Adrenal gland (tissue), 12 donors: ENCODE data around the gene PPP3CA. TPM values are rescaled to one million over a fixed set of nuclear protein-coding genes. Genes with fewer than 3 reads are reported as not detected.

Source experiments
- DNase-seq, 7 donors: peaks; one replicate each; pipeline ENCODE4 v3.0.0-alpha.2; 2019 to 2020
- H3K27ac ChIP-seq, 5 donors: fragments of 200-600 bp; sonication (generic) in 4 of 5; 1 replicate in 3 of 5; 2 replicates in 2 of 5; pipeline versions ENCODE4 v1.5.1 to v1.8.0; 2016 to 2020; ENCODE audit warnings: mild to moderate bottlenecking in 1 of 5
- H3K27me3 ChIP-seq: fragments of 200-600 bp; 2 replicates; pipeline ENCODE4 v1.8.0; 2021
- H3K36me3 ChIP-seq, 2 donors: fragments of 200-600 bp; replicated peaks in 1 of 2; 1 replicate in 1 of 2; 2 replicates in 1 of 2; pipeline versions ENCODE4 v1.5.1 to v1.8.0; 2018 to 2022
- H3K4me1 ChIP-seq, 2 donors: fragments of 200-600 bp; replicated peaks in 1 of 2; 1 replicate in 1 of 2; 2 replicates in 1 of 2; pipeline versions ENCODE4 v1.5.1 to v1.8.0; 2018 to 2021
- H3K4me3 ChIP-seq, 4 donors: fragments of 200-600 bp; sonication (generic) in 3 of 4; one replicate each; pipeline ENCODE4 v1.5.1; 2016 to 2018
- H3K9me3 ChIP-seq, 3 donors: fragments of 200-600 bp; sonication (generic) in 1 of 3; replicated peaks in 1 of 3; 1 replicate in 2 of 3; 2 replicates in 1 of 3; pipeline versions ENCODE4 v1.5.1 to v1.8.0; 2016 to 2021
- POLR2A ChIP-seq, 2 donors: fragments of 450-650 bp; IDR thresholded peaks; one replicate each; pipeline ENCODE4 v1.6.1; 2017; ENCODE audit warnings: antibody characterized with exemption in 2 of 2, mild to moderate bottlenecking in 2 of 2, moderate library complexity in 1 of 2
- WGBS, 4 donors: extraction: QIAGEN DNeasy Blood & Tissue Kit in 2 of 4; methylation state at CpG; one replicate each; pipeline versions ENCODE4 v1.1.5 to v1.1.7; 2013 to 2017; 5-methylcytosine and 5-hydroxymethylcytosine counted together
- intact Hi-C, 2 donors: fragments of 100-400 bp; cut with DNase I; formaldehyde crosslinking; loops; one replicate each; pipeline versions ENCODE4 v1.14.1 to v1.15.0; 2022 to 2023
- polyA plus RNA-seq, 3 donors: library from polyadenylated mRNA; stranded (reverse); fragments of 200-250 nt in 2 of 3; fragments of 350-450 nt in 1 of 3; fragmentation: Illumina TruSeq in 1 of 3; extraction: RNeasy Lipid Tissue Mini Kit (QIAGEN cat#74804) in 1 of 3; gene quantifications; one replicate each; pipeline ENCODE4 v1.2.3, GENCODE V29; 2013 to 2014
- total RNA-seq, 9 donors: library from RNA; depleted of rRNA in 4 of 9; stranded (reverse); fragments of >200 nt in 4 of 9; fragments of 120-200 nt in 1 of 9; fragmentation: NEBNext Ultra II Directional in 1 of 9; extraction: Animal tissue kit (Norgen Biotek cat#: 25700) in 1 of 9; gene quantifications; one replicate each; pipeline versions ENCODE4 v1.1.0 to v1.2.4, GENCODE V29; 2013 to 2023
- TF ChIP-seq, protein P1 (sequence below), 6 experiments: fragments of 450-650 bp in 4 of 6; fragments of 200-600 bp in 2 of 6; sonication (generic) in 1 of 6; IDR thresholded peaks; 1 replicate in 5 of 6; 2 replicates in 1 of 6; pipeline versions ENCODE4 v1.5.1 to v1.8.0; 2016 to 2021; ENCODE audit warnings: antibody characterized with exemption in 6 of 6, mild to moderate bottlenecking in 2 of 6, moderate library complexity in 1 of 6
- donor health status: healthy with polysubstance abuse.
- donor health status: Bipolar disorder and iron deficiency.
- donor health status: DM: yes; HTN: yes; CAD: no.
- donor health status: DM: no; HTN: no; CAD: no.
- donor health status: DM: no; HTN: no; CAD: no.
- donor health status: DM: yes; HTN: yes; CAD: no.

The PPP3CA gene
- total and polyA plus RNA-seq, 12 donors, result 13.8 to 138 (median 43.8) TPM

- intact Hi-C loops, result no loop called here
- DNase-seq, result no peak
- no peaks in the 10 kb centered on the region for H3K9me3 ChIP-seq
- H3K4me3 ChIP-seq, result no peak overlapping the region
- no peaks in the 10 kb centered on the region for H3K27me3 ChIP-seq
- H3K4me1 ChIP-seq, result no peaks in the 10 kb centered on the region
- TF ChIP-seq, protein P1, sequence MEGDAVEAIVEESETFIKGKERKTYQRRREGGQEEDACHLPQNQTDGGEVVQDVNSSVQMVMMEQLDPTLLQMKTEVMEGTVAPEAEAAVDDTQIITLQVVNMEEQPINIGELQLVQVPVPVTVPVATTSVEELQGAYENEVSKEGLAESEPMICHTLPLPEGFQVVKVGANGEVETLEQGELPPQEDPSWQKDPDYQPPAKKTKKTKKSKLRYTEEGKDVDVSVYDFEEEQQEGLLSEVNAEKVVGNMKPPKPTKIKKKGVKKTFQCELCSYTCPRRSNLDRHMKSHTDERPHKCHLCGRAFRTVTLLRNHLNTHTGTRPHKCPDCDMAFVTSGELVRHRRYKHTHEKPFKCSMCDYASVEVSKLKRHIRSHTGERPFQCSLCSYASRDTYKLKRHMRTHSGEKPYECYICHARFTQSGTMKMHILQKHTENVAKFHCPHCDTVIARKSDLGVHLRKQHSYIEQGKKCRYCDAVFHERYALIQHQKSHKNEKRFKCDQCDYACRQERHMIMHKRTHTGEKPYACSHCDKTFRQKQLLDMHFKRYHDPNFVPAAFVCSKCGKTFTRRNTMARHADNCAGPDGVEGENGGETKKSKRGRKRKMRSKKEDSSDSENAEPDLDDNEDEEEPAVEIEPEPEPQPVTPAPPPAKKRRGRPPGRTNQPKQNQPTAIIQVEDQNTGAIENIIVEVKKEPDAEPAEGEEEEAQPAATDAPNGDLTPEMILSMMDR (IDR thresholded peaks at IDR 0.05), result peak in 1 of 6 experiments; percentile 6
- no peak for TF ChIP-seq POLR2A (IDR thresholded peaks at IDR 0.05)
- no peaks in the 10 kb centered on the region for H3K36me3 ChIP-seq
- H3K27ac ChIP-seq, result no peak overlapping the region
- WGBS, 4 donors, result 37 to 100% (median 97%) methylated on average over 1 of the region's 1 CpG
Observed at GRCh38 chr4:101086801-101087586, 260.3 kb downstream of the PPP3CA start.

GRCh38 chr4:101083131-101083530, 264.2 kb downstream of the PPP3CA start:
- no peaks in the 10 kb centered on the region for H3K4me1 ChIP-seq
- DNase-seq, result no peak
- no peaks in the 10 kb centered on the region for H3K9me3 ChIP-seq
- no peaks in the 10 kb centered on the region for H3K36me3 ChIP-seq
- no peak overlapping the region for H3K27ac ChIP-seq
- intact Hi-C loops, result no loop called here
- H3K4me3 ChIP-seq, result no peak overlapping the region
- H3K27me3 ChIP-seq, result no peaks in the 10 kb centered on the region
- no peak for TF ChIP-seq POLR2A (IDR thresholded peaks at IDR 0.05)
- TF ChIP-seq, protein P1 (IDR thresholded peaks at IDR 0.05), result no peak
- 55 to 72% (median 61%) methylated on average over 3 of the region's 3 CpGs for WGBS, 4 donors

- Histone ChIP-seq H3K27me3 (no peaks in the 10 kb centered on the region), H3K9me3 (no peaks in the 10 kb centered on the region), H3K36me3 (no peaks in the 10 kb centered on the region), H3K4me1 (no peaks in the 10 kb centered on the region), H3K4me3 (no peak overlapping the region), H3K27ac (no peak overlapping the region)
- intact Hi-C loops, result no loop called here
- no peak for DNase-seq
- TF ChIP-seq, protein P1 (IDR thresholded peaks at IDR 0.05), result no peak
- 78 to 91% (median 86%) methylated on average over 3 of the region's 3 CpGs for WGBS, 4 donors
Observed at GRCh38 chr4:101081695-101082369, 265.5 kb downstream of the PPP3CA start.

- Histone ChIP-seq H3K4me3 (no peak overlapping the region), H3K36me3 (no peaks in the 10 kb centered on the region), H3K27ac (no peak overlapping the region), H3K27me3 (no peaks in the 10 kb centered on the region), H3K9me3 (no peaks in the 10 kb centered on the region), H3K4me1 (no peaks in the 10 kb centered on the region)
- intact Hi-C loops, result no loop called here
- DNase-seq, result no peak
- no peak for TF ChIP-seq POLR2A (IDR thresholded peaks at IDR 0.05)
- TF ChIP-seq, protein P1 (IDR thresholded peaks at IDR 0.05), result no peak
Observed at GRCh38 chr4:101081166-101081565, 266.2 kb downstream of the PPP3CA start.
